HEK293 (cell line): Measurements from ENCODE around the gene BUD23.

Experiments
- GLIS2 ChIP-seq: fragments of 450-650 bp; formaldehyde crosslinking; IDR thresholded peaks from 2 replicates; pipeline ENCODE4 v1.5.1; 2016; ENCODE audit warnings: missing biosample characterization, missing genetic modification characterization
- KLF1 ChIP-seq: fragments of 450-650 bp; formaldehyde crosslinking; IDR thresholded peaks from 2 replicates; pipeline ENCODE4 v1.5.1; 2016; ENCODE audit warnings: missing biosample characterization, missing genetic modification characterization
- KLF10 ChIP-seq: fragments of 450-650 bp; IDR thresholded peaks from 2 replicates; pipeline ENCODE4 v1.5.1; 2018; ENCODE audit warnings: missing biosample characterization, mild to moderate bottlenecking, missing genetic modification characterization
- KLF7 ChIP-seq: fragments of 450-650 bp; formaldehyde crosslinking; IDR thresholded peaks from 2 replicates; pipeline ENCODE4 v1.5.1; 2016; ENCODE audit warnings: missing biosample characterization, missing genetic modification characterization, borderline replicate concordance
- SP7 ChIP-seq: fragments of 450-650 bp; formaldehyde crosslinking; IDR thresholded peaks from 2 replicates; pipeline ENCODE4 v1.5.1; 2016; ENCODE audit warnings: missing biosample characterization, missing genetic modification characterization
- ZBTB17 ChIP-seq: fragments of 450-650 bp; formaldehyde crosslinking; IDR thresholded peaks from 2 replicates; pipeline ENCODE4 v1.5.1; 2016; ENCODE audit warnings: missing biosample characterization, missing genetic modification characterization
- ZFHX2 ChIP-seq: fragments of 450-650 bp; formaldehyde crosslinking; conservative IDR thresholded peaks from 2 replicates; pipeline ENCODE4 v1.5.1; 2016; ENCODE audit warnings: missing biosample characterization, missing genetic modification characterization
- ZFP41 ChIP-seq: fragments of 450-650 bp; formaldehyde crosslinking; IDR thresholded peaks from 2 replicates; pipeline ENCODE4 v1.5.1; 2016; ENCODE audit warnings: missing biosample characterization, missing genetic modification characterization, borderline replicate concordance
- ZNF10 ChIP-seq: fragments of 450-650 bp; formaldehyde crosslinking; IDR thresholded peaks from 2 replicates; pipeline ENCODE4 v1.5.1; 2017; ENCODE audit warnings: missing biosample characterization, missing genetic modification characterization
- ZNF121 ChIP-seq: fragments of 450-650 bp; formaldehyde crosslinking; IDR thresholded peaks from 2 replicates; pipeline ENCODE4 v1.5.1; 2016; ENCODE audit warnings: missing biosample characterization, missing genetic modification characterization
- ZNF16 ChIP-seq: fragments of 450-650 bp; formaldehyde crosslinking; IDR thresholded peaks from 2 replicates; pipeline ENCODE4 v1.5.1; 2016; ENCODE audit warnings: low read depth, missing biosample characterization, missing genetic modification characterization
- ZNF223 ChIP-seq: fragments of 450-650 bp; formaldehyde crosslinking; IDR thresholded peaks from 2 replicates; pipeline ENCODE4 v1.5.1; 2016; ENCODE audit warnings: missing biosample characterization, missing genetic modification characterization
- ZNF239 ChIP-seq: fragments of 450-650 bp; formaldehyde crosslinking; IDR thresholded peaks from 2 replicates; pipeline ENCODE4 v1.5.1; 2016; ENCODE audit warnings: missing biosample characterization, missing genetic modification characterization
- ZNF24 ChIP-seq: fragments of 450-650 bp; formaldehyde crosslinking; IDR thresholded peaks from 2 replicates; pipeline ENCODE4 v1.5.1; 2016; ENCODE audit warnings: missing biosample characterization, missing genetic modification characterization
- ZNF37A ChIP-seq: fragments of 450-650 bp; IDR thresholded peaks from 2 replicates; pipeline ENCODE4 v1.5.1; 2018; ENCODE audit warnings: missing biosample characterization, missing genetic modification characterization
- ZNF560 ChIP-seq: fragments of 450-650 bp; formaldehyde crosslinking; IDR thresholded peaks from 2 replicates; pipeline ENCODE4 v1.5.1; 2017; ENCODE audit warnings: missing biosample characterization, missing genetic modification characterization, borderline replicate concordance
- ZNF580 ChIP-seq: fragments of 450-650 bp; formaldehyde crosslinking; IDR thresholded peaks from 2 replicates; pipeline ENCODE4 v1.5.1; 2016; ENCODE audit warnings: missing biosample characterization, missing genetic modification characterization
- ZNF677 ChIP-seq: fragments of 450-650 bp; IDR thresholded peaks from 2 replicates; pipeline ENCODE4 v1.5.0; 2018; ENCODE audit warnings: missing biosample characterization, mild to moderate bottlenecking, missing genetic modification characterization, moderate library complexity
- ZNF704 ChIP-seq: fragments of 450-650 bp; formaldehyde crosslinking; IDR thresholded peaks from 2 replicates; pipeline ENCODE4 v1.5.1; 2016; ENCODE audit warnings: missing biosample characterization, missing genetic modification characterization
- ZXDB ChIP-seq: fragments of 450-650 bp; formaldehyde crosslinking; IDR thresholded peaks from 2 replicates; pipeline ENCODE4 v1.5.1; 2016; ENCODE audit warnings: missing biosample characterization, missing genetic modification characterization
- TF ChIP-seq, protein P1 (sequence below): fragments of 450-650 bp; formaldehyde crosslinking; IDR thresholded peaks from 2 replicates; pipeline ENCODE4 v1.5.1; 2016; ENCODE audit warnings: missing biosample characterization, missing genetic modification characterization
- TF ChIP-seq, protein P2 (sequence below): fragments of 450-650 bp; formaldehyde crosslinking; IDR thresholded peaks from 2 replicates; pipeline ENCODE4 v1.5.1; 2017; ENCODE audit warnings: missing biosample characterization, missing genetic modification characterization
- TF ChIP-seq, protein P3 (sequence below): fragments of 450-650 bp; formaldehyde crosslinking; IDR thresholded peaks from 2 replicates; pipeline ENCODE4 v1.5.1; 2016; ENCODE audit warnings: missing biosample characterization, missing genetic modification characterization

BUD23 gene

GRCh38 chr7:73667344-73668102, 15.9 kb upstream of the BUD23 start, which contains the start of gene VPS37D (continued):
- TF ChIP-seq ZNF16 (tag by site-specific recombination) = peak; percentile 38; the same call in 1 of the 2 replicates
- 0 out of 2 replicates have a peak, but pooled peaks have one; percentile 14 for TF ChIP-seq ZNF677 (tag by site-specific recombination)
- TF ChIP-seq ZNF580 = peak; percentile 59; the same call in 1 of the 2 replicates
- no peak for TF ChIP-seq ZNF37A (tag by site-specific recombination)
- TF ChIP-seq ZNF223 (tag by site-specific recombination) = no peak
- TF ChIP-seq KLF7 = peak; percentile 57; the same call in 1 of the 2 replicates
- peak; percentile 64; the same call in 1 of the 2 replicates for TF ChIP-seq ZNF121 (tag by site-specific recombination)
- TF ChIP-seq ZNF239 (tag by site-specific recombination) = no peak
- TF ChIP-seq, protein P1, sequence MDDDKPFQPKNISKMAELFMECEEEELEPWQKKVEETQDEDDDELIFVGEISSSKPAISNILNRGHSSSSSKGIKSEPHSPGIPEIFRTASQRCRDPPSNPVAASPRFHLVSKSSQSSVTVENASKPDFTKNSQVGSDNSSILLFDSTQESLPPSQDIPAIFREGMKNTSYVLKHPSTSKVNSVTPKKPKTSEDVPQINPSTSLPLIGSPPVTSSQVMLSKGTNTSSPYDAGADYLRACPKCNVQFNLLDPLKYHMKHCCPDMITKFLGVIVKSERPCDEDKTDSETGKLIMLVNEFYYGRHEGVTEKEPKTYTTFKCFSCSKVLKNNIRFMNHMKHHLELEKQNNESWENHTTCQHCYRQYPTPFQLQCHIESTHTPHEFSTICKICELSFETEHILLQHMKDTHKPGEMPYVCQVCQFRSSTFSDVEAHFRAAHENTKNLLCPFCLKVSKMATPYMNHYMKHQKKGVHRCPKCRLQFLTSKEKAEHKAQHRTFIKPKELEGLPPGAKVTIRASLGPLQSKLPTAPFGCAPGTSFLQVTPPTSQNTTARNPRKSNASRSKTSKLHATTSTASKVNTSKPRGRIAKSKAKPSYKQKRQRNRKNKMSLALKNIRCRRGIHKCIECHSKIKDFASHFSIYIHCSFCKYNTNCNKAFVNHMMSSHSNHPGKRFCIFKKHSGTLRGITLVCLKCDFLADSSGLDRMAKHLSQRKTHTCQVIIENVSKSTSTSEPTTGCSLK = no peak
- 0 out of 2 replicates have a peak, but pooled peaks have one; percentile 15 for TF ChIP-seq ZNF10 (tag by site-specific recombination)
- peak; percentile 68 for TF ChIP-seq ZFHX2 (tag by site-specific recombination)
- TF ChIP-seq ZNF704 = no peak
- no peak for TF ChIP-seq ZFP41 (tag by site-specific recombination)
- TF ChIP-seq, protein P2, sequence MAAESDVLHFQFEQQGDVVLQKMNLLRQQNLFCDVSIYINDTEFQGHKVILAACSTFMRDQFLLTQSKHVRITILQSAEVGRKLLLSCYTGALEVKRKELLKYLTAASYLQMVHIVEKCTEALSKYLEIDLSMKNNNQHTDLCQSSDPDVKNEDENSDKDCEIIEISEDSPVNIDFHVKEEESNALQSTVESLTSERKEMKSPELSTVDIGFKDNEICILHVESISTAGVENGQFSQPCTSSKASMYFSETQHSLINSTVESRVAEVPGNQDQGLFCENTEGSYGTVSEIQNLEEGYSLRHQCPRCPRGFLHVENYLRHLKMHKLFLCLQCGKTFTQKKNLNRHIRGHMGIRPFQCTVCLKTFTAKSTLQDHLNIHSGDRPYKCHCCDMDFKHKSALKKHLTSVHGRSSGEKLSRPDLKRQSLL (tag by site-specific recombination) = peak; percentile 99
- peak; percentile 40; the same call in 1 of the 2 replicates for TF ChIP-seq SP7 (tag by site-specific recombination)
- peak; percentile 55; the same call in 1 of the 2 replicates for TF ChIP-seq GLIS2 (tag by site-specific recombination)
- peak; percentile 97 for TF ChIP-seq KLF1
- TF ChIP-seq ZNF560 (tag by site-specific recombination) = no peak
- peak; percentile 92 for TF ChIP-seq KLF10 (tag by site-specific recombination)
- 0 out of 2 replicates have a peak, but pooled peaks have one; percentile 27 for TF ChIP-seq ZXDB (tag by site-specific recombination)
- TF ChIP-seq, protein P3, sequence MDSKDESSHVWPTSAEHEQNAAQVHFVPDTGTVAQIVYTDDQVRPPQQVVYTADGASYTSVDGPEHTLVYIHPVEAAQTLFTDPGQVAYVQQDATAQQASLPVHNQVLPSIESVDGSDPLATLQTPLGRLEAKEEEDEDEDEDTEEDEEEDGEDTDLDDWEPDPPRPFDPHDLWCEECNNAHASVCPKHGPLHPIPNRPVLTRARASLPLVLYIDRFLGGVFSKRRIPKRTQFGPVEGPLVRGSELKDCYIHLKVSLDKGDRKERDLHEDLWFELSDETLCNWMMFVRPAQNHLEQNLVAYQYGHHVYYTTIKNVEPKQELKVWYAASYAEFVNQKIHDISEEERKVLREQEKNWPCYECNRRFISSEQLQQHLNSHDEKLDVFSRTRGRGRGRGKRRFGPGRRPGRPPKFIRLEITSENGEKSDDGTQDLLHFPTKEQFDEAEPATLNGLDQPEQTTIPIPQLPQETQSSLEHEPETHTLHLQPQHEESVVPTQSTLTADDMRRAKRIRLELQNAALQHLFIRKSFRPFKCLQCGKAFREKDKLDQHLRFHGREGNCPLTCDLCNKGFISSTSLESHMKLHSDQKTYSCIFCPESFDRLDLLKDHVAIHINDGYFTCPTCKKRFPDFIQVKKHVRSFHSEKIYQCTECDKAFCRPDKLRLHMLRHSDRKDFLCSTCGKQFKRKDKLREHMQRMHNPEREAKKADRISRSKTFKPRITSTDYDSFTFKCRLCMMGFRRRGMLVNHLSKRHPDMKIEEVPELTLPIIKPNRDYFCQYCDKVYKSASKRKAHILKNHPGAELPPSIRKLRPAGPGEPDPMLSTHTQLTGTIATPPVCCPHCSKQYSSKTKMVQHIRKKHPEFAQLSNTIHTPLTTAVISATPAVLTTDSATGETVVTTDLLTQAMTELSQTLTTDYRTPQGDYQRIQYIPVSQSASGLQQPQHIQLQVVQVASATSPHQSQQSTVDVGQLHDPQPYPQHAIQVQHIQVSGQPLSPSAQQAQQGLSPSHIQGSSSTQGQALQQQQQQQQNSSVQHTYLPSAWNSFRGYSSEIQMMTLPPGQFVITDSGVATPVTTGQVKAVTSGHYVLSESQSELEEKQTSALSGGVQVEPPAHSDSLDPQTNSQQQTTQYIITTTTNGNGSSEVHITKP (tag by site-specific recombination) = peak; percentile 47; the same call in 1 of the 2 replicates
- TF ChIP-seq ZBTB17 (tag by site-specific recombination) = peak; percentile 18; the same call in 1 of the 2 replicates
- TF ChIP-seq ZNF24 (tag by site-specific recombination) = 0 out of 2 replicates have a peak, but pooled peaks have one; percentile 44
- TF ChIP-seq, all 188 proteins: peak for 35
